Pulmonary artery endothelial cell (primary cell): ENCODE results near the gene ERMP1. TPM values are rescaled to one million over a fixed set of nuclear protein-coding genes. Genes with fewer than 3 reads are reported as not detected.
"Not testable (repeated sequence)": the region's sequence is repeated elsewhere in the genome, so short reads cannot be mapped to it uniquely, and the experiment has no call there.

Experiments used
- DNase-seq: peaks from one replicate; pipeline ENCODE4 v3.0.0-alpha.2; 2011; ENCODE audit warnings: low read depth, low spot score
- total RNA-seq: library from RNA; depleted of rRNA; stranded (reverse); fragments of >200 nt; gene quantifications from 2 replicates; pipeline ENCODE4 v1.2.3, GENCODE V29; 2014

The ERMP1 gene
- total RNA-seq, 1 donor from 2014 or later = 18.5 TPM

DNA sequence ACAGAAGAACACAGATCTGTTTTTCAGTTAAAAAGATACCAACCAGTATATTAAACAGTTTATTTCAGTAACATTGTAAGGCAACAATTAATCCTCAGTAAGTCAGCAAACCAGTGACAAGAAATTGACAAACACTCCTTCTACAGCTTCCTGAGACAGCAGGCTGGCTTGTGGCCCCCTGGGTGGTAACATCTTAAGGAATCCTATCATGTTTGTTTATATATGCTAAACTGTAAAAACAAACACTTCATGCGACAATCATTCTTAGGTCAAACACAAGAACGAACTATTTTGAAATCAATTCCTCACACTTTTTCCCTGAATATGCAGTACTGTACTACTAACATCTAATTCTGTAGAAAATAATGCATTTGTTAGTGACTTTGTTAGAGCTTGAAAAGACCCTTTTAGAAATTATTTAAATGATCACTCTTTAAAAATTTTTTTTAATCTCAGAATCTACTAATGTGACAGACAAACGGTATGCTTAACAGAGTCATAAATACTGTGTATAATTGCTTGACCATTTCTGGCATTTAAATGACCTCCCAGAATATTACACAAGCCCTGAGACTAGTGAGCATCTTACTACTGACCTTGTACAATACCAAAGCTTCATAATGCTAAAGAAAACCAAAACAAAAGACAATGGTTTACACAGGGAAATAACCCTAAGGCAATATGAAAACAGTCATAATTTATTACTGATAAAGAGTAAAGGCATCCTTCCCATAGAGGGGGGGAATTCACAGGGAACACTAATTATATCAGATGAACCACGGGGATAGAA lies 48.2 kb downstream of the ERMP1 start:
- no peak for DNase-seq

GRCh38 chr9:5783982-5784381 lies 48.9 kb downstream of the ERMP1 start:
- DNase-seq = no peak

- not testable (repeated sequence) for DNase-seq
Observed at GRCh38 chr9:5783420-5783819, 49.5 kb downstream of the ERMP1 start.

- DNase-seq = not testable (repeated sequence)
Observed at GRCh38 chr9:5779705-5780218, 53.2 kb downstream of the ERMP1 start.

DNA sequence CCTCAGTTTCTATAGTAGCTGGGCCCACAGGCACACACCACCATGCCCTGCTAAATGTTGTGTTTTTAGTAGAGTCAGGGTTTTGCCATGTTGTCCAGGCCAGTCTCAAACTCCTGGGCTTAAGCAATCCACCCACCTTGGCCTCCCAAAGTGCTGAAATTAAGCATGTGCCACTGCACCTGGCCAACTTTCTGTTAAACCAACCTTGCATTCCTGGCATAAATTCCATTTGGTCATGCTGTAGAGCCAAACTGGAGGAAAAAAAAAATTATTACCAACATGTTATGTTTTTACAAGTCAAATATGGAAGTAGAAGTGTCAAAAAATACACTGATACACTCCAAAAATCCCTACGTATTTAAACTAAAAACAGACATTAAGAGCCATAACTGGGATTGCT lies 54.1 kb downstream of the ERMP1 start:
- DNase-seq = no peak

- DNase-seq = no peak
Observed at GRCh38 chr9:5773324-5773999, 59.5 kb downstream of the ERMP1 start.

DNA sequence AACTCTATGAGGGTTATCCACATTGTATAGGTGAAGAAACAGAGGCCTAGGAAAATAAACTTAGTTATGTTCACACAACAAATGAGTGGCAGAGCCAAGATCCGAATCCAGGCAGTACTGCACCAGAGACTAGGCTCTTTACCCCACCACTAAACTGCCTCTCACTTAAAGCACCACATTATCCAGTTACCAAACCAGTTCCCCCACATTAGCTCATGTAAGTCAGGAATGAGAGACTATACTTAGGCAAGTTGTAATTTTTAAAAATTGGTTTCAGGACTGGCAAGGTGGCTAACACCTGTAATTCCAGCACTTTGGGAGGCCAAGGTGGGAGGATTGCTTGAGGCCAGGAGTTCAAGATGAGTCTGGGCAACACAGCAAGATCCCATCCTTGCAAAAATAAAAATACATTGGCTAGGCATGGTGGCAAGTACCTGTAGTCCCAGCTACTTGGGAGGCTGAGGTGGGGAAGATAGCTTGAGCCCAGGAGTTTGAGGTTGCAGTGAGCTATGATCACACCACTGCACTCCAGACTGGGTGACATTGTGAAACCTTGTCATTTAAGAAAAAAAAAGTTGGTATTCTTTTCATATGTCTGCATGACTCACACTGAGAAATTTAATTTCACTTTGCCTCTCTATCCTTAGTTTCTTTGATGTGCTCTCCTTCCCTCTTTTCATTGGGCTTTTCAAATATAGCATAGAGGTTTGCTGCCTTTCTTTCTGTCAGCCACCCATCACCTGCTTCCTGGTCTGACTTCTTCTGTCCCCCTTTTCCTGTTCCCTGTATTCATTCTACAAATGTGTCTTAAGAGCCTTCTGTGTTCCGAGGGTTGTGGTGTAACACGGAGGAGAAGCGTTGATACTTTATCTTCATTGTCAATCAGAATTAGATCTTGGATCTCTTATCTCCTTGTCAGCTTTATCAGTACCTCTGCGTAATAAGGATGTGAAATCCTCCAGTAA lies 64.7 kb downstream of the ERMP1 start:
- no peak for DNase-seq

- DNase-seq = no peak
Observed at GRCh38 chr9:5764130-5764868, 68.6 kb downstream of the ERMP1 start.

GRCh38 chr9:5762421-5762820 lies 70.5 kb downstream of the ERMP1 start:
- DNase-seq = no peak

DNA sequence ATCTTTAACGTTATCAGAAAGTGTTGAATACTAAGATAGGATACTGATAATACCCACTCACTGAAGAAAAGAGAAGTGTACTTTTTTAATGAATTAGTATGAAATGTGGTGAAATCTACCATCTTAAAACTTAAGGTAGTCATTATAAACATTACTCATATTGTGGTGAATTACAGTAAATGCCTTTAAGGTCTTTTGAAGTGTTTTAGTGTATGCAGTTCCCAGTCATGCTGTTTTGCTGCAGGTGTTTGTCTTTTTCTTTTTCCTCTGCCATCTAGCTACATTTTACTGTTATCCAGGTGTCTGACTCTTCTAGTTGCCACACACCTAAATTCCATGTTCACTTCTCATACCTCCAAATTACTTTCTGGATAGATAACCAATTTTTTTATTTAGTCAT lies 72.6 kb downstream of the ERMP1 start:
- no peak for DNase-seq

- DNase-seq = no peak
Observed at GRCh38 chr9:5756633-5757032, 76.3 kb downstream of the ERMP1 start.

DNA sequence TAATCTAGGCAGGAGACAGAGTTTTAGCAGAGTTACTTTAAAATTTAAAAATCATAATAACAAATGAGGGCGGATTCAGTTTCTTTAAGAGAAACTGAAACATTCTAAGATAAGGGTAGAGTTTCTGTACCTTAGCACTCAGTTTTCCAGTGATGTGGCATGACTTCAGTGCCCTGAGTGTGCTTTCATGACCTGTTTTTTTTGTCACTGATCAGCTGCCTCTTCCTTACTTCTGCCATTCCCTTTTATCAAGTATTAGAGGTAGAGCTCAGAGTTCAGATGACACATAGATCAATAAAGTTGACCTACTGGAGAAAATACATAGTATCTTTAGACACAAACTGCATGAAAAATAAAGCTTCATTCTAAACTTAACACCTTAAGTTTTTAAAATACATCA lies 82.3 kb downstream of the ERMP1 start:
- DNase-seq = no peak

DNA sequence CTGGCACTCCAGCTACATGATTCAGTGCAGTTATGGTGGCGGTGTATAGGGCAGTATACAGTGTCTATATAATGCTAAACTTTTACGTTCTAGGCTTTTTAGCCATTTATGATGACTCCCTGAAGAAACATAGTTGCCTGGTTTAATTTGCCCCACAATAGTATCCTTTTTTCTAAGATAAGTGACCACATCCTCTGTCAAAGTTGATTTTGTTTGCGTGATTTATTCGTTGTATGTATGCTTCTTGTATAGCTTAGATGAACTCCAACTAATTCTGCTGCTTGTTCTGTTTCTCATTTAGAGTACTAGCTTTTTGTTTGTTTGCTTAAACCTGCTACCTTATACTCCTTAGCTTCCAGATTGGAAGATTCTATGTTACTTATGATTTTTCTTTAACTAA lies 83.6 kb downstream of the ERMP1 start:
- DNase-seq = no peak

GRCh38 chr9:5748438-5748837 lies 84.5 kb downstream of the ERMP1 start:
- no peak for DNase-seq

DNA sequence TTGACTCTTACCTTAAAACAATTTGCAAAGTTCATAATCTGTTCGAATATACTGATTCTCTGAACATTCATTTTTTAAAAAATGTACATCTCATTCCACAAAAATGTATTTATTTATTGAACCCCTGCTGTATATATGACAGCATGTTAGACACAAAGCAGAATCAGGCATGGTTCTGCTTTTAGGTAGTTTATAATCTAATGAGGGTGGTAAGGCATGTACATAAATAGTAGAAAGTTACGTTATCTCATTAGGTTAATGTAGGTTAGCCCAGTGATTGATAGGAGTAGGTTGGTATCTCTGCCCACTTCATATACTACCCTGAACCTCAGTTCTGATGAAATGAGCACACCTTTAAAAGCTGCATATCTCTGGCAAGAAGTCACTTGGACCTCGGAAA lies 89.8 kb downstream of the ERMP1 start:
- no peak for DNase-seq

DNA sequence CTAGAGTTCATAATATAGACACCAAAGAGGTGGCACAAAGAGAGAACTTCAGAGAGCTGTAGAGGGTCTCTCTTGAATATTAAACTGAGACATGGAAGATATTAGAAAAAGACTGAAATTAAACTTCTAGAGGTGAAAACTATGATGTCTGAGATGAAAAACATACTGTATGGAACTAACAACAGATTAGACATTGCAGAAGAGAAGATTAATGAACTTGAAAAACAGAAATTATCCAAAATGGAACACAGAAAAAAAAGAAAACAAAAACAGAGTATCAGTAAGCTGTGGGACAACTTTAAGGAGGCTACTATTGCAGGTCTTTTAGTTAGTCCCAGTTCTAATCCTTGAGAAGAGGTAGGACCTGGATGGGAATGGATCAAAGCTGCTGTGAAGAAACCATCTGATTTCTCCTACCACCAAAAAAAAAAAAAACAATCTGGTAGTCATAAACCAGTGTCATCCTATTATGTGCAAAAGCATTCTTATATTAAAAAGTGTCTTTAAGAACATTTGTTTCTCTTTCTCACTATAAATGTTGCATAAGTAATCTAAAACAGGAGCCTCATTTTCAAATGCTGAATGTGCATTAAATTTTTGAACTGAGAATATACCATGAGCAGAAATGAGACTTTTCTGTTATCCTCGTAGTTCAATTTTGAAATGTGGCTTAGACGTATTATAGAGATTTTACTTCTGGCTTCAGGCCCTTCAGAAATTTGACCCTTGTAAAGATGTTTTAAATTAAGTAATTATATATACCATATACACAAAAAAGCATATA lies 96.2 kb downstream of the ERMP1 start:
- no peak for DNase-seq

DNA sequence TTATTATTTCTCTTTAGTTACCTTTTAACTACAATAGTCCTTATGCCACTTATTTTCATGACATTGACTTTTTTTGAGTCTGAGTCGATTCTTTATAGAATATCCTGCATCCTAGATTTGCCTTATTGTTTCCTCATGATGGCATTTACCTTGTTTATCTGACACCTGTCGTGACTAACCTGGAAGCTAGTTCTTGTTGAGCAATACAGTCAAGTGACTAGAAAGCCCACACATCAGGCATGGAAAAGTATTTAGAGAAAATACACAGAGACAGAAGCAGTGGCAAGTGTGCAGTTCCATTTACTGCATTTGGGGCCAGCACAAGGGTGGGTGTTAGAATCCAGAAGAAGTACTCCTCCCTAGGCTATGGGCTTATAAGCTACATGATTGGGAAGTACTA lies 97.8 kb downstream of the ERMP1 start:
- DNase-seq = no peak
